Daoy (cell line): Measurements from ENCODE around the gene ZNF654. TPM values are rescaled to one million over a fixed set of nuclear protein-coding genes. Genes with fewer than 3 reads are reported as not detected.
"Not testable (repeated sequence)": the region's sequence is repeated elsewhere in the genome, so short reads cannot be mapped to it uniquely, and the experiment has no call there.

Source experiments
- DNase-seq: peaks from one replicate; pipeline ENCODE4 v3.0.0-alpha.2; 2015; ENCODE audit warnings: low read depth
- total RNA-seq: library from RNA; depleted of rRNA; stranded (reverse); fragments of >200 nt; shearing (Covaris generic); gene quantifications from 2 replicates; pipeline ENCODE4 v1.2.3, GENCODE V29; 2014; rRNA removed

ZNF654 gene
- total RNA-seq: 3.7 and 6.2 TPM in 2 replicates

DNA sequence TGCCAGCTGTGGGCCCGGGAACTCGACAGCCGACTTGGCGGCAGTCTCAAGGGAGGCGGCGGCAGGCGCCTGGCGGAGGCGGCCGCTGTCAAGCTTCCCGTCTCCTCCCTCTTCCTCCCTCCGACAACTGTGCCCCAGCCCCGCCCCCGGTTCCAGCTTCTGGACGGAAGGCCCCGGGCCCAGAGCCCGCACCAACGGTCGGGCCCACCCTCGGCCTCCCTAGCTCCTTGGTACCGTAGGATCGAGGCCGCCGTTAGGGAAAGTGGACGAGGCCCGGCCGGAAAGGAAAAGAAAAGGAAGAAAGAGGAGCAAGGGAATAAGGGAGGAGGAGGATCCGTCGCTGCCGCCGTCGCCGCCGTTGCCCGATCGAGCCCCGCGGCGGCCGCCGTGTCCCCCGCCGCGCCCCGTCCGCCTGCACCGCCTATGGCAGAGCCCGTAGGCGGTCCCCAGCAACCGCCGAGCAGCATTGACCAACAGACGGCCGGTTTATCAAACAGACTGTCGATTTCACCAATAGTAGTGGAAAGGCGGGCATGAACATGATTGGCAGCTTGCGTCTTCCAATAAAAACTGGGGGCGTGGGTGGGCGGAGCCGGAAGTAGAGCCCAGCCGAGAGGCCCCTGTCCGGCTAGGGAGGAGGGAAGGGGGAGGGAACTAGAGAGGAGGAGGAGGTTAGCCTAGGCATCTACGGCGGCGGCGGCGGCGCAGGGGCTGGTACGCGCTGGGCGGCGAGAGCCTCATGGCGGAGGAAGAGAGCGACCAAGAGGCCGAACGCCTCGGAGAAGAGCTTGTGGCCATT, at the start of gene ZNF654, which contains the start of gene CGGBP1:
TSS of gene ZNF654 (plus strand) at position 675 of the 799 bp plus-strand sequence. CDS start at position 740, 65 bp downstream.
TSS of gene CGGBP1 (minus strand) at position 425 of the 799 bp plus-strand sequence. CDS start 3,029 bp downstream, outside the sequence.
- peak; percentile 95 for DNase-seq

DNA sequence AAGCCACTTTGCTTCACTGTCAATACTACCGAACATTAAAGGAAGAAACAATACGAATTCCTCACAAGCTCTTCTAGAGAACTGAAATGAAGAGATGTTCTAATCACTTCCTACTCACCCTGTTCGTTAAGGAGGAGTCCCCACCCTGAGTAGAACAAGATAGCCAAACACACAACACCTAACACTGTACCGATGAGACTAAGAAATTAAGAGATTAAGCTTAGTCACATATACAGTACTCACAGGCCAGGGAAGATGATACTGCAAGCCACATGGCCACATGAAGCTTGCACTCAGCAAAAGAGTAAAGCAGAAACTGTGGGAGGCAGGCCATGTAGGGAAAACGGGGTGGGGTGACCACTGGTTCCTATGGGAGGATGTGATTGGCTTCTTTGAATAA, 48.2 kb upstream of the ZNF654 start:
- no peak for DNase-seq

DNA sequence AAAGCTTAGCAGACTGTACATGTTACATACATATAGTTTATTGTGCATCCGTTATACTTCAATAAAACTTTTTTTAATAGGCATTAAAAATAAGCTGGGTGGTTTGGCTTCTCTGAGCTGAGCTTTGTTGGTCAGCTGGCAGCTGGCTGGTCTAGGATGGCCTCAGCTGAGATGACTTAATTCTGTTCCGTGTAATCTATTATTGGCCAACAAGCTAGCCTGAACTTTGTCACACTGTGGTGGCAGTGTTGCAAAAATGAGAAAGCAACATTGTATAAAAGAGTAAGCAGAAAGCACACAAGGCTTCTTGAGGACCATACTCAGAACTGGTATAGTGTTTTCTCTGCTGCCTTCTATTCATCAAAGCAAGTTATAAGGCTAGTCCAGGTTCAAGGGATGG, 45.5 kb upstream of the ZNF654 start:
- DNase-seq: no peak

DNA sequence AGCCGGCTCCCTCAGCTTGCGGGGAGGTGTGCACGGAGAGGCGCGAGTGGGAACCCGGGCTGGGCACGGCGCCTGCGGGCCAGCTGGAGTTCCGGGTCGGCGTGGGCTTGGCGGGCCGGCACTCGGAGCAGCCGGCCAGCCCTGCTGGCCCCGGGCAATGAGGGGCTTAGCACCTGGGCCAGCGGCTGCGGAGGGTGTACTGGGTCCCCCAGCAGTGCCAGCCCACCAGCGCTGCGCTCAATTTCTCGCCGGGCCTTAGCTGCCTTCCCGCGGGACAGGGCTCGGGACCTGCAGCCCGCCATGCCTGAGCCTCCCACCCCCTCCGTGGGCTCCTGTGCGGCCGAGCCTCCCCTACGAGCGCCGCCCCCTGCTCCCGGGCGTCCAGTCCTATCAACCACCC, 43.4 kb upstream of the ZNF654 start:
- not testable (repeated sequence) for DNase-seq

DNA sequence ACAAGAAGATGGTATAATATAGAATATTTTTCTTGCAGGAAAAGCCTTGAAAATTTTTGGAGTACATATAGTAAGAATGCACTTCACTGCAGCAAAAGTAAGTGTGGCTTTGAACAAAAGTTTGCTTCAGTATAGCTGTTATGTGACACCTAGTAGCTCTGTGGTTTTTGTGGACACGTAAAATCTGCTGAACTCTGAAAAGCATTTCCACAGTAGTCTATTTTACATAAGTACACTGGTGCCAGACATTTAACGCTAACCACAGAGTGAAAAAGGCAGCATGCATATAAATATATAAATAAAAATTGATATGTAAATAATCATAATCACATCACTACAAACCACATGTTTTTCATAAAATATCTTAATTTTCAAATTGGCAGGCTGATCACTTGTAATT, 40.0 kb upstream of the ZNF654 start:
- DNase-seq: no peak

DNA sequence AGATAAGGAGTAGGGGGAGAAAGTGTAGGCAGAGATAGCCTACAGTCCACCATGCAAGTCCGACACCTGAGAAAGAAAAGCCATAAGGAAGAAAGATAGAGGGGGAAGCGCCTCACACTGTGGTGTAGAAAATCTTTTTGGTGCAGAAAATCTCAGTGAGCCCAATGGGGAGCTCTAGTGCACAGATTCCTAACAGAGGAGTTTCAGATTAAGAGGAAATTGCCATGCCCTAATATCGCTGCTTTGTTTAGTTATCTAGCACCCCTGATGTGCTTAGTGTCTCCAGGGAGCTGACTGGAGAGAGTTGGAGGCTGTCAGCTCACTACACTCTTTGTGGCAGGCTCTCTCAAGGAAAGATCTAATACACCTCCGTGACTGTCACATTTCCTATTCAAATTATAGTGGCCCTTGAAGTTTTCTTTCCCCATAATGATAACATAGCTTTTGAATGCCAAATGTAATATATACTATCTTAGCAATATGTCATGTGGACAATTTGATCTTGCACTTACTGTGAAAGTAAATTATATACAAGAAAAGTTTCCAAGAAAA, 34.0 kb upstream of the ZNF654 start:
- DNase-seq: no peak

DNA sequence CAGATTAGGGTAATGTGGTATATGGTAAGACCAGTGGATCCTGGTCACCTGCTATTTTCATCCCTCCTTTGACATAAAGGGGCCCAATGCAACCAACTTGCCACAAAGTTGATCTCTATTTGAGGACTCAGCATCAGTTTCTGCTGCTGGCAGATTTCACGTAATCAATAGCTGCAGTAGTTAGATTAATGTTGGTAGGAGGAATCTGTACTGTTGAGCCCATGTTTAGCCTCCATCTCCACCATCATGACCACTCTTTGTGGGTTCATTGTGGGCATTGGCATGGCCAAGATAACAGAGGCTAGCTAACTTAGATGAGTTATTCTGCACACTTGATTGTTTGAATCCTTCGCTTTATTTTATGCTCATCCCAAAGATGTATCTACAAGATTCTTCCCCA, 30.2 kb upstream of the ZNF654 start:
- no peak for DNase-seq

DNA sequence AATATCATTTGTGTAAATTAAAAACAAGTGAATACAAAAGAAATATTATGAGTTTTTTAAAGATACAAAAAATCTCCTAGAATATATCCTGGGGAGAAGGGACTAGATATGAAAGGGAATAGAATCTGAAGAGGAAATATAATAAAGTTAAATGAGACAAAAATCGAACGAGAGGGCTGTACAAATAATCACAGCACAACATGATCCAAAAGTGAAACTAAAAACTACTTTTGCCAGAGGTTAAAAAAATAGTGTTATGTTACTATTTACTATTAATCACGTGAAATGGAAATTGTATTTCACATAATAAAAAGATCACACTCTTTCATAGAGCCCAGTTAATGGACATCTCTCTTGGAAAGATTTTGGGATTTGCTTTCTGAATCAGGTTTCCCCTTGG, 28.8 kb upstream of the ZNF654 start:
- no peak for DNase-seq

DNA sequence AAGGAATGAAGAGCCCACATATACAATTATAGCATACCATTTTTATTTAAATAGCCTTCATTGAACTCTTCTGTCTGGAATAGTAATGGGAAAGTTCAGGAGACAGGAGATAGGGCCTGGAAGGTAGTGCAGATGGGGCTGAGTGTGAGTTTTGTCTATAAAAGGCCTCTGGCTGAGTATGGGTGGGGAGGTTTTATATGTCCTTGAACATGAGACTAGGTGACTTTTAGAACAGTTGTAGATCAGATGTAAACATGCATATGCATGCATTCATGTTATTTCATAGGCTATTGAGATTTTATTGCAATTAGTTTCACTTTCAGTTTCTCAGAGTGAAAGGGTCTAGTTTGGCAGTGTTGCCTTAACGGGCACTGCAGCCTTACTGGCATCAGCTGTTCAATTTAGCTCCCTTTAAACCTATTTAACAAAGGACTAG, 27.4 kb upstream of the ZNF654 start:
- peak; percentile 32 for DNase-seq

DNA sequence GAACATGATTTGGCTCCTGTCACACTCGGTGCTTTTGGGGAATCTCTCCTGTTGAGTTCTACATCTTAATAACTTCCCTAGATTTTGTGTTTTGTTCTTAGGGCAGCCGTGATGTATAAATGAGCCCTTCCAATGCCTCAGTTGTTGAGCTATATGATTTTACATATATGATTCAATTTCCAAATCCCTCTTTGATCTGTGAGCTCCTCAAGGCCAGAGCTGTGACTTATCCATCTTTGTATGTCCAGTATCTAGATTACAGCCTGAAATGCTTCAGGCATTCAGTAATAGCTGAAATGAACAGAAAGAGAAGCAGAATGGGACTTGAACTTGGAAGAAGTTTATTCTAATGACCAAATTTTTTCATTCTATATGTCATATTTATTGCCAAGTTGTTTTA, 26.8 kb upstream of the ZNF654 start:
- no peak for DNase-seq

DNA sequence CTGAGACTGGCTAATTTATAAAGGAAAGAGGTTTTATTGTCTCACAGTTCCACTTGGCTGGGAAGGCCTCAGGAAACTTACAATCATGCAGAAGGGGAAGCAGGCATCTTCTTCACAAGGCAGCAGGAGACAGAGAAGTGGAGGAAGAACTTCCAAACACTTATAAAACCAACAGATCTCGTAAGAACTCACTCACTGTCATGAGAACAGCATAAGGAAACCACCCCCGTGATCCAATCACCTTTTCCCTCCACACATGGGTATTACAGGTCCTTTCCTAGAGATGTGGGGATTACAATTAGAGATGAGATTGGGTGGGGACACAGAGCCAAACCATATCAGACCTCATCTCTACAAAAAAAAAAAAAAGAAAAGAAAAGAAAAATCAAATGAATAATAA, 26.0 kb upstream of the ZNF654 start:
- DNase-seq: no peak

DNA sequence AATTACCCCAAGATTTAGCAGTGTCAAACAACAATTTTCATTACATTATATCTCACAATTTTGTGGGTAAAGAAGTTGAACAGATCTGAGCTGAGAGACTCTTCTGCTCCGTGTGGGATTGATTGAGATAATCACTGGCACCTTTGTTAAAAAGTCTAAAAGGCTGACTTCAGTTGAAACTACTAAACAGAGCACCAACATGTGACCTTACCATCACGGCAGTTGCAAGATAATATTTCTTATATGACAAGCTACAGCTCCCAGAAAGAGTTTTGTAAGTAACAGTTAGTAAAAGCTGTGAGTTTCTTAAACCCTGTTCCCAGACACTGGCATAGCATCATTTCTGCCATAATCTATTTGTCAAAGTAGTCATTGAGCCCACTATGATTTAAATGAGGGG, 25.2 kb upstream of the ZNF654 start:
- DNase-seq: no peak

DNA sequence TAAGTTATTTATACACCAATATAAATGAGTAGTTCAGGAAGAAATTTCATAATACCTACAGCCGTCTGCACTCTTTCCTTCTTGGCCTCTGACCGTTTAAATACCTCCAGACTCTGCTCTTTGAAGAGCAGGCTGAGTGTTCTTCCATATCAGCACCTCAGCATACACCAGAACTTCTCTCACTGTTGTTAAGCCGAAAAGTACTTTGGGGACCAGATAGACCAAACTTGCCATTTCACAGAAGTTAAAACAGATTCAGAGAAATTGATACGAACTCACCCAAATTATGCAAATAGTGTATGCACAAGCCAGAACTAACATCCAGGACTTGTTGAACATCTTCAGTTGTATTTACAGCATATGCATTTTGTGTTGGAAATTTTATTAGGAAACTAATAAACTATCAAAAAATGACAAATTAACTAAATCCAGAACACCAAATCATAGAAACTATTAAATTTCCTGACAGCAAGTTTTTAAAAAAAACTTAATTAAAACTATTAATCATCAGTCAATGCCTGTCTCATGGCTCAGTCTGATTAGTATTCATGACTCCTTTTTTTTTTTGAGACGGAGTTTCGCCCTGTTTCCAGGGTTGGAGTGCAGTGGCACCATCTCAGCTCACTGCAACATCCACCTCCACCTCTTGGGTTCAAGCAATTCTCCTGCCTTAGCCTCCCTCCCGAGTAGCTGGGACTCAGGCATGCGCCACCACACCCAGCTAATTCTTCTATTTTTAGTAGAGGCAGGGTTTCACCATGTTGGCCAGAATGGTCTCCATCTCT, 24.4 kb upstream of the ZNF654 start:
- no peak for DNase-seq

DNA sequence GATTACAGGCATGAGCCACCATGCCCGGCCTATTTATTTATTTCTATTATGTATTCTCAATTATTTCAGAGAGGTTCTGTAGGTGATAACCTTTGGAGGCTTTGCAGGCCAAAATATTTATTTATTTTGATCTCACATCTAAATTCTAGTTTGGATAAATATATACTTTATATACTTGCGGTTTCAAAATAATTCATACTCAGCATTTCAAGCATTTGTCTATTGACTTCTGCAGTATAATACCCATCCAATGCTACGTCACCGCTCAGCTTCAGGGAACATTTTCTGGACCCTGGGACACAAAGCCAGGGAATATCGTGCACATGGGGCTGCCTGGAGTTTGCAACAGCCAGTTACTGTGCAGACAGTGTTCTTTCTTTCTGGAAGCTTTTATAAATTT, 22.8 kb upstream of the ZNF654 start:
- DNase-seq: no peak

DNA sequence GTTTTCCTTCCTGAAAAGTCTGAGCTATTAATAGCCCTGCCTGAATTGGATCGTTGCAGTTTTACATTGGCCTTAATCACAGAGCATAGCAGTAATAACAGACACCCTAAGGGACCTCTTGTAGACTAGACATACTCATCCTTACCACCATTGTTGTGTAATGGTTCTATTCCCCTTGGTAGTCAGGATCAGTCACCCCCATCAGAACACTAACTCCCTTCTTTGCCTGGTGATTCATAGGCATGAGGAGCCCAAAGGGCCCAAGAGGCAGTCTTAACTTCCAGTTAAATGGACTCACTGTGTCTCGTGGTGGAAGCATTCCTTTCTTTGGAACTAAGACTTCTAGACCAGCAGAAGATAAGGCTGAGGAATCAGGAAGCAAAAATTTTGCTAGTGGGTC, 20.5 kb upstream of the ZNF654 start:
- no peak for DNase-seq

DNA sequence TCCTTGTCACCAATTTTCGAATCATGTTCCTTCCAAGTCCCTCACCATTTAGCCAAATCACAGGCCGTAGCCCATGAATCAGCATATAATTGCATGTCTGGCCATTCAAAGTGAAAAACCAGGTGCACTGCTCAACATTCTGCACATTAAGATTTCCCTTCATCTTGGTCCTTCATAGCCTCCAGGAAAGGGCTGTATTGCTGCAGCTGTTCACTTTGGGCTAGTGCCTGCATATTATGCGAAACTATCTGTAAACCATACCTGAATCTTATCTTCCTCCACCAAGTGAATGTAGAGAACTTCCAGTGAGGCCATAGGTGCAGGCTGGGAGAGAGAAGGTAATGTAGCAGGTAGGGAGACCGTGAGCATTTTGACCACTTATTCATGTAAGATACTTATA, 18.5 kb upstream of the ZNF654 start:
- DNase-seq: no peak

DNA sequence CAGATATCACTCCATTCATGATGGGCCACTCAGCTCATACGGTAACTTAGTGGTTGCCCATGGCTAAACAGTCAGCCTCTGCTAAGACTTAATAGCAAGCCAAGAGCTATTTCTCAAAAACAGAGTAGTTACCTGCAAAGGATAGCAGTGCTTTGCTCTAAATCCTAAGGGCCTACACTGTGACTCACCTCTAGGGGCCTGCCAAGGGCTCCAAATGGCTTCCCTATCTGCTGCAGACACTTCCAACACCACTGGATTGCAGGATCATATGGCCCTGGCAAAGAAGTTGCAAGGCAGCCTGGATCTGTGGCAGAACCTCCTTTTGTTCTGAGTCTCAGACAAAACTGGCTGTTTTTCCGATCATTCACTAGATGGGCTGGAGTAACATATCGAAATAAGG, 18.1 kb upstream of the ZNF654 start:
- no peak for DNase-seq

DNA sequence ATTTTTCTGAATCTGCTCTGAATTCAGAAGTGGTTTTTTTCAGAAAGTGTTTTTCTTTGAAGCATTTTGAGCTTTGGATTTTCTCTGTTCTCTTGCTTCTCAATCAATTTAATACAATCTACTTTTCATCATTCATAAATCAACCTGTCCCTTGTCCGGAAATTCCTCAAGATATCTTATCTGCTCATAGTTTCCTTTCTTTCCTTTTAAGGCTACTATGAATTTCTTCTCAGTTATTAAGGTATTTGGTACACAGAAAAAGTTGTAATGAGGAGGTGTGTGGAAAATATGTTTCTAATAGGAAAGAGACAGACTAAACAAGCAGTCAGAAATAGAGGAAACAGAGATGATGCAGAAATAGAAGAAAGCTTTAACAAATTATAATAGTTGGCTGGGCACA, 14.6 kb upstream of the ZNF654 start:
- no peak for DNase-seq

DNA sequence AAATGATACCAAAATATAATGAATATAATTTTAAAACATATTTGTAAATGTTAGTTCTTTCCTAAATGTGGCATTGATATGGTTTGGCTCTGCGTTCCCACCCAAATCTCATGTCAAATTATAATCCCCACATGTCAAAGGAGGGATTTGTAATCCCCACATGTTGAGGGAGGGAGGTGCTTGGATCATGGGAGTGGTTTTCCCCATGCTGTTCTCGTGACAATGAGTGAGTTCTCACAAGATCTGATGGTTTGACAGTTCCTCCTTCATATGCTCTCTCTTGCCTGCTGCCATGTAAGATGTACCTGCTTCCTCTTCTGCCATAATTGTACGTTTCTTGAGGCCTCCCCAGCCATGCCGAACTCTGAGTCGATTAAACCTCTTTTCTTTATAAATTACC, 12.3 kb upstream of the ZNF654 start:
- no peak for DNase-seq

DNA sequence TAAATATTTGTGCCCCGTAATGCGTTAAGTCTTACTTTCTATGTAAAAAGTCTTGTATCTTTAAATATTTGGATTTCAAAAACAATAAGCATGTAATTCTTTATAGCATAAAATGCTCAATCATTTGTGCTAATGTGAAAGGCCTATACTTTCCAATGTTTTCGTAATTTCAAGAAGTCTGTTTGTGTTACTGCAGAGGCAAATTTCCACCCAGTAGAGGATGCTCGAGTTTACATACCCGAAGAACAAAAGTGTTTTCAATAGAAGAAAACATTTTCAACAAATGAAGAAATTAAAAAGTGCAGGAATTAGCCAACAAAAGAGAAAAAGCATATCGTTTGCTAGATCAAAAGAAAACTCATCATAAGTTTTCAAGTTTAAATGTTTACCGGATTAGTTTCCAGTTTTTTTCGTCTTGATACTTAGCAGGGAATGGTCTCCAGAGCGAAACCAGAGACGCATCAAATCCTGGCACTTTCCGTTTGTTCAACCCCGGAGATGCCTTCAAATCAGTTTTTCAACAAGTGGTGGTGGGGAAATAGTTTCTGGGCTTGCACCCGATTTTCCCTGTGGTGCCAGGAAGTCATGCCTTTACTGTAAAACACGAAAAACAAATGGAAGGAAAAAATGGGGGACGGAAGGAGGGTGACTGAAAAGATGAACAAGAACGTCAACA, 1.3 kb upstream of the ZNF654 start:
- DNase-seq: peak; percentile 2

DNA sequence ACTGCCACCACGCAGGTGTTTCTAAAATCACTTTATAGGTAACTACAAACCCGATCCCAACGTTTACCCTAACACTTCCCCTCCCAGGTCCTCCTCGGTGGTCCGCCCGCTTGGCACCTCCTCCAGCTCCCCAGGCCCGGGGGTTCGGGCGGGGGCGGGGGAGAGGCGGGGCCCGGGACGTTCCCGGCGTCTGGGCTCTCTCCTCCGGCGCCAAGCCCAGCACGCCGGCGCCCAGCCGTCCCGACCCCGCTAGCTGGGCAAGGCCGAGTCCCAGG, 812 bp upstream of the ZNF654 start:
- no peak for DNase-seq
